ENCODE results near the gene HCN3. TPM values are rescaled to one million over a fixed set of nuclear protein-coding genes. Genes with fewer than 3 reads are reported as not detected.

HCN3 gene
- total RNA-seq, 1 donor = 1.4 TPM

GRCh38 chr1:155295942-155296267 is 18.6 kb downstream of the HCN3 start:
- no peak for DNase-seq (ENCODE audit: low read depth)

DNA sequence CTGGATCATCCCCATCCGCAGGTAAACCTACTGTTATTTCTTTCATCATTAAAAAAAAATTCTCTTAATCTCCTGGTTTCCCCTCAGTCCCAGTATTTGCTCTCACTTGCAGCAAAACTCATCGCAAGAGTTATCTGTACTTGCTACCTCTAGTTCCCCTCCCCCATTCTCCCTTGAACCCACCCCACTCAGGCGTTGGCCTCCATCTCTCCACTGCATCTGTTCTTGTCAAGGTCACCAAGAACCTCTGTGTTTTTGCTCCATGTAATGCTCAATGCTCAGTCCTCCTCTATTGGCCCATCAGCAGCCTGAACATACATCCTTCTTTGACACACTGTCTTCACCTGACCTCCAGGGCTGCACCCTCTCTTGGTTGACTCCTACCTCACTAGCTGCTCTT is 19.4 kb downstream of the HCN3 start:
- DNase-seq (ENCODE audit: low read depth) = no peak
- H3K4me3 ChIP-seq (ENCODE audit: low read depth, low read length) = no peak overlapping the region
- TF ChIP-seq, protein P1, sequence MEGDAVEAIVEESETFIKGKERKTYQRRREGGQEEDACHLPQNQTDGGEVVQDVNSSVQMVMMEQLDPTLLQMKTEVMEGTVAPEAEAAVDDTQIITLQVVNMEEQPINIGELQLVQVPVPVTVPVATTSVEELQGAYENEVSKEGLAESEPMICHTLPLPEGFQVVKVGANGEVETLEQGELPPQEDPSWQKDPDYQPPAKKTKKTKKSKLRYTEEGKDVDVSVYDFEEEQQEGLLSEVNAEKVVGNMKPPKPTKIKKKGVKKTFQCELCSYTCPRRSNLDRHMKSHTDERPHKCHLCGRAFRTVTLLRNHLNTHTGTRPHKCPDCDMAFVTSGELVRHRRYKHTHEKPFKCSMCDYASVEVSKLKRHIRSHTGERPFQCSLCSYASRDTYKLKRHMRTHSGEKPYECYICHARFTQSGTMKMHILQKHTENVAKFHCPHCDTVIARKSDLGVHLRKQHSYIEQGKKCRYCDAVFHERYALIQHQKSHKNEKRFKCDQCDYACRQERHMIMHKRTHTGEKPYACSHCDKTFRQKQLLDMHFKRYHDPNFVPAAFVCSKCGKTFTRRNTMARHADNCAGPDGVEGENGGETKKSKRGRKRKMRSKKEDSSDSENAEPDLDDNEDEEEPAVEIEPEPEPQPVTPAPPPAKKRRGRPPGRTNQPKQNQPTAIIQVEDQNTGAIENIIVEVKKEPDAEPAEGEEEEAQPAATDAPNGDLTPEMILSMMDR (IDR thresholded peaks at IDR 0.05; ENCODE audit: insufficient read depth, low read length) = no peak

More at GRCh38 chr1:155295942-155296267, 18.6 kb downstream of the HCN3 start:
- TF ChIP-seq, protein P1 (IDR thresholded peaks at IDR 0.05; ENCODE audit: insufficient read depth, low read length) = no peak
- H3K4me3 ChIP-seq (ENCODE audit: low read depth, low read length) = no peak overlapping the region

- TF ChIP-seq, protein P1 (IDR thresholded peaks at IDR 0.05; ENCODE audit: insufficient read depth, low read length) = no peak
- no peak overlapping the region for H3K4me3 ChIP-seq (ENCODE audit: low read depth, low read length)
- DNase-seq (ENCODE audit: low read depth) = no peak
Measured at GRCh38 chr1:155297384-155297783, 20.1 kb downstream of the HCN3 start.

DNA sequence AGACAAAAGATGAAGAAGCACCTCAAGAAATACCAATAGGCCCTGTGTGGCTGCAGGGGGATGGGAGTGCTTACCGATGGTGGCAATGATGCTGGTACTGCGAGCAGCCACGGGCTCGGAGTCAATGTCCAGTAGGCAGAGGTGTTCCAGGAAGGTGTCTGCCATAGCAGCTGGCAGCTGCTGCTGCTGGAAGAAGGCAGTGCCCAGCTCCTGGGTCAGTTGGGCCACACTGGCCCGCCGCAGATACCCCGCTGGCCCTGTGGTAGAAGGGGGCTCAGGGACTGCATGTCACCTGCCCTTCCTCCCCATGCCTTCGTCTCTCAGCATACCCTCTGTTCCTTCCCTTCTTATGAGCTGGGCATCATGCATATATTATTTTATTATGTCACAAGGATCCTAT is 22.8 kb downstream of the HCN3 start:
- no peak for DNase-seq (ENCODE audit: low read depth)
- TF ChIP-seq, protein P1 (IDR thresholded peaks at IDR 0.05; ENCODE audit: insufficient read depth, low read length) = no peak
- no peak overlapping the region for H3K4me3 ChIP-seq (ENCODE audit: low read depth, low read length)

DNA sequence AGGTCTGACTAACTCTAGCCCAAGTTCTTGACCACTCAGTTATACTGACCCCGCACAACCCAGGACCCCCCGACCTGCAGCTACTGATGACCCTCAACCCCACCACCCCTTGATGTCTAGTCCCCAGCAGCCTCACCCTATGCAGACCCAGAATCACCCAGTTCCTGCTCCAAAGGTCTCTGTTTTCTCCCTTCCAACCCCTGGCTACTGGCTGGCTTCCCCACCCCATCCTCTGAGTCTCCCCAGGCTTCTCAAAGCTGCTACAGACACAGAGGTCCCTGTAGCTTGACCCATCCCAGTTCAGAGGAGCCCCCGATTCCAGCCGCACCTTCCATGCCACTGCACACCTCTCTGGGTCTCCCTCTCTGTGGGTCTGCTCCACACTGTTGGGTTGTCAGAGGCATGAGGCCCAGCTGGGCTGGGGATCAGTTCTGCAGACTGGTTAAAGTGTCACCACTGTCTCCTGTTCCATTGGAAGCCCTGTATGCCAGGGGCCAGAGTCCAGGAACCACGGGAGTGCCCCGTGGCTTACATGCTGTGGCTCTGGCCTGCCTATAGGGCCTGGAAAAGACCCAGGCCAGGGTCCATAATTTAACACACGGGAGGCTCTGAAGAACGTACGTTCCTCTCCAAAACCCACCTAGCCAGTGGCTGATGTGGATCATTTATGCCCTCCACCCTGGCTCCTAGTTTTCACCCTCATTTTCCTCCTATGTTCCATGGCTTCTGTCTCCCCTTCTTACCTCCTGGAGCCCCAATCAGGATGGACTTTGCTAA is 23.5 kb downstream of the HCN3 start:
- no peak for DNase-seq (ENCODE audit: low read depth)
- H3K4me3 ChIP-seq (ENCODE audit: low read depth, low read length) = no peak overlapping the region
- TF ChIP-seq, protein P1 (IDR thresholded peaks at IDR 0.05; ENCODE audit: insufficient read depth, low read length) = no peak

GRCh38 chr1:155301342-155301841 is 24.1 kb downstream of the HCN3 start, which contains the start of gene PKLR:
PKLR (minus strand) TSS chr1:155301438; CDS start chr1:155301395, 43 bp downstream.
- TF ChIP-seq, protein P1 (IDR thresholded peaks at IDR 0.05; ENCODE audit: insufficient read depth, low read length) = no peak
- no peak within 1 kb of the TSS for H3K4me3 ChIP-seq (ENCODE audit: low read depth, low read length)
- no peak for DNase-seq (ENCODE audit: low read depth)

All from fibroblast of the aortic adventitia (primary cell).